Nephron (organoid): ENCODE results near the gene EEF1AKMT3.

Experiments used
- H3K27ac Mint-ChIP-seq, 3 experiments: 2 replicates each; pipeline ENCODE4 v1.8.0; 2020; ENCODE audit warnings: mixed read lengths in 3 of 3, mild to moderate bottlenecking in 2 of 3, moderate library complexity in 1 of 3
- H3K27me3 Mint-ChIP-seq: 2 replicates; pipeline ENCODE4 v1.8.0; 2021; ENCODE audit warnings: low read depth, mild to moderate bottlenecking, moderate library complexity, mixed read lengths
- H3K36me3 Mint-ChIP-seq: 2 replicates; pipeline ENCODE4 v1.8.0; 2020; ENCODE audit warnings: low read depth, mixed read lengths
- H3K4me1 Mint-ChIP-seq: 2 replicates; pipeline ENCODE4 v1.8.0; 2020; ENCODE audit warnings: mixed read lengths
- H3K4me3 Mint-ChIP-seq, 3 experiments: 2 replicates each; pipeline ENCODE4 v1.8.0; 2020; ENCODE audit warnings: mild to moderate bottlenecking in 3 of 3, mixed read lengths in 3 of 3, moderate library complexity in 2 of 3
- H3K9me3 Mint-ChIP-seq: 2 replicates; pipeline ENCODE4 v1.8.0; 2020; ENCODE audit warnings: mixed read lengths
- CTCF ChIP-seq, 3 experiments: fragments of 200-600 bp; sonication (generic); IDR thresholded peaks; one replicate each; pipeline ENCODE4 v1.5.0; 2021; ENCODE audit warnings: antibody characterized with exemption in 3 of 3; ENCODE audit not compliant: unreplicated experiment in 3 of 3

EEF1AKMT3 gene

GRCh38 chr12:57811028-57811755, 38.8 kb downstream of the EEF1AKMT3 start:
- peaks cover 13% of the 10 kb centered on the region for H3K4me1 Mint-ChIP-seq
- TF ChIP-seq CTCF (IDR thresholded peaks at IDR 0.05; ENCODE audit: unreplicated experiment in 3 of 3) = no peak
- no peaks in the 10 kb centered on the region for H3K27me3 Mint-ChIP-seq
- no peaks in the 10 kb centered on the region for H3K9me3 Mint-ChIP-seq
- H3K4me3 Mint-ChIP-seq = no peak overlapping the region
- peaks cover 32% of the 10 kb centered on the region for H3K36me3 Mint-ChIP-seq
- no peak overlapping the region for H3K27ac Mint-ChIP-seq

- no peak for TF ChIP-seq CTCF (IDR thresholded peaks at IDR 0.05; ENCODE audit: unreplicated experiment in 3 of 3)
- H3K27ac Mint-ChIP-seq = no peak overlapping the region
- no peak overlapping the region for H3K4me3 Mint-ChIP-seq
- no peaks in the 10 kb centered on the region for H3K27me3 Mint-ChIP-seq
- H3K36me3 Mint-ChIP-seq = peaks cover 15% of the 10 kb centered on the region
- peaks cover 26% of the 10 kb centered on the region for H3K4me1 Mint-ChIP-seq
- no peaks in the 10 kb centered on the region for H3K9me3 Mint-ChIP-seq
Observed at GRCh38 chr12:57813111-57813970, 40.9 kb downstream of the EEF1AKMT3 start.

- H3K36me3 Mint-ChIP-seq = peaks cover 18% of the 10 kb centered on the region
Observed at GRCh38 chr12:57813971-57814772, 41.8 kb downstream of the EEF1AKMT3 start.

GRCh38 chr12:57815177-57816000, 43.0 kb downstream of the EEF1AKMT3 start:
- peaks cover 28% of the 10 kb centered on the region for H3K36me3 Mint-ChIP-seq
- H3K4me1 Mint-ChIP-seq = peaks cover 34% of the 10 kb centered on the region
- H3K9me3 Mint-ChIP-seq = no peaks in the 10 kb centered on the region
- peak overlapping the region in 1 of 3 experiments; percentile 31 for H3K27ac Mint-ChIP-seq
- no peak for TF ChIP-seq CTCF (IDR thresholded peaks at IDR 0.05; ENCODE audit: unreplicated experiment in 3 of 3)
- H3K27me3 Mint-ChIP-seq = no peaks in the 10 kb centered on the region
- H3K4me3 Mint-ChIP-seq = no peak overlapping the region

More at GRCh38 chr12:57813971-57814772, 41.8 kb downstream of the EEF1AKMT3 start:
- no peak overlapping the region for H3K4me3 Mint-ChIP-seq
- H3K27ac Mint-ChIP-seq = peak overlapping the region; percentile 31 to 75 (median 49)
- no peaks in the 10 kb centered on the region for H3K9me3 Mint-ChIP-seq
- peaks cover 34% of the 10 kb centered on the region for H3K4me1 Mint-ChIP-seq
- TF ChIP-seq CTCF (IDR thresholded peaks at IDR 0.05; ENCODE audit: unreplicated experiment in 3 of 3) = no peak
- H3K27me3 Mint-ChIP-seq = no peaks in the 10 kb centered on the region
